Testis (tissue), 2 donors: ENCODE results near the gene NELL1.

Source experiments
- POLR2A ChIP-seq: fragments of 450-650 bp; IDR thresholded peaks from one replicate; pipeline ENCODE4 v1.6.1; 2017; ENCODE audit warnings: antibody characterized with exemption, mild to moderate bottlenecking, moderate library complexity
- TF ChIP-seq, protein P1 (sequence below), 3 experiments: fragments of 450-650 bp in 2 of 3; fragments of 200-600 bp in 1 of 3; sonication (generic) in 1 of 3; IDR thresholded peaks; one replicate each; pipeline ENCODE4 v1.5.1; 2016 to 2019; ENCODE audit warnings: antibody characterized with exemption in 3 of 3, mild to moderate bottlenecking in 2 of 3, moderate library complexity in 1 of 3

DNA sequence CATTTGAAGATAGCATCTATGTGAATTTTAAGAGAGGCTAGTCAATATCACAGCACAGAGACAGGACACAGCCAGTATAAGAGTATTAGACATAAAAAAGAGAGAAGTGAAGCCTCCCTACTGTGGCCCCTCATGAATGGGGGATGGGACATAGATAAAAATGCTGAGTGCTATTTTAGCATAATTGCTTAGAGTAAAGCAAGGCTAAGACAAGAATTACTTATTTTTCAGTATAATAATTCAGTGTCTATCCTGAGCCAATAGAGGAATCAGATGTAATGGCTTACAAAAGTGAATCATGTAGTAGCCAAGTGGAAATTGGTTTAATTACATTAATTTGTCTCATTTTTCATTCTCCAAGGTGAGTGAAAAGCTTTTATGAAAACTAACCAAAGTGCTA, 419.5 kb downstream of the NELL1 start:
- no peak for TF ChIP-seq POLR2A
- TF ChIP-seq, protein P1, sequence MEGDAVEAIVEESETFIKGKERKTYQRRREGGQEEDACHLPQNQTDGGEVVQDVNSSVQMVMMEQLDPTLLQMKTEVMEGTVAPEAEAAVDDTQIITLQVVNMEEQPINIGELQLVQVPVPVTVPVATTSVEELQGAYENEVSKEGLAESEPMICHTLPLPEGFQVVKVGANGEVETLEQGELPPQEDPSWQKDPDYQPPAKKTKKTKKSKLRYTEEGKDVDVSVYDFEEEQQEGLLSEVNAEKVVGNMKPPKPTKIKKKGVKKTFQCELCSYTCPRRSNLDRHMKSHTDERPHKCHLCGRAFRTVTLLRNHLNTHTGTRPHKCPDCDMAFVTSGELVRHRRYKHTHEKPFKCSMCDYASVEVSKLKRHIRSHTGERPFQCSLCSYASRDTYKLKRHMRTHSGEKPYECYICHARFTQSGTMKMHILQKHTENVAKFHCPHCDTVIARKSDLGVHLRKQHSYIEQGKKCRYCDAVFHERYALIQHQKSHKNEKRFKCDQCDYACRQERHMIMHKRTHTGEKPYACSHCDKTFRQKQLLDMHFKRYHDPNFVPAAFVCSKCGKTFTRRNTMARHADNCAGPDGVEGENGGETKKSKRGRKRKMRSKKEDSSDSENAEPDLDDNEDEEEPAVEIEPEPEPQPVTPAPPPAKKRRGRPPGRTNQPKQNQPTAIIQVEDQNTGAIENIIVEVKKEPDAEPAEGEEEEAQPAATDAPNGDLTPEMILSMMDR (IDR thresholded peaks at IDR 0.05), result no peak
